HCT116 (cell line): ENCODE measurements around the gene SCN8A.

Experiments used
- CTCF ChIP-seq, 3 experiments: fragments of 200-600 bp in 1 of 3; sonication (generic) in 1 of 3; IDR thresholded peaks in 2 of 3; conservative IDR thresholded peaks in 1 of 3; 2 replicates each; pipeline ENCODE4 v1.5.1; 2012 to 2017; ENCODE audit warnings: low read depth in 2 of 3, low read length in 2 of 3, antibody characterized with exemption in 1 of 3, borderline replicate concordance in 1 of 3, control low read depth in 1 of 3, mild to moderate bottlenecking in 1 of 3, mixed read lengths in 1 of 3, mixed run types in 1 of 3, moderate library complexity in 1 of 3; ENCODE audit not compliant: insufficient read depth in 1 of 3
- EZH2 ChIP-seq: fragments of 200-600 bp; sonication (generic); IDR thresholded peaks from 2 replicates; pipeline ENCODE4 v1.6.1; 2017; ENCODE audit warnings: antibody characterized with exemption, mixed run types
- POLR2A ChIP-seq: IDR thresholded peaks from 2 replicates; pipeline ENCODE4 v1.7.0; 2011; ENCODE audit warnings: borderline replicate concordance; ENCODE audit not compliant: insufficient read depth, insufficient read length; ENCODE audit errors: extremely low read depth
- RAD21 ChIP-seq: IDR thresholded peaks from 2 replicates; pipeline ENCODE4 v1.6.1; 2012; ENCODE audit warnings: low read depth, mild to moderate bottlenecking
- SIN3A ChIP-seq: IDR thresholded peaks from 2 replicates; pipeline ENCODE4 v1.6.1; 2012; ENCODE audit warnings: low read depth
- TCF7L2 ChIP-seq: IDR thresholded peaks from 2 replicates; pipeline ENCODE4 v1.7.0; 2011; ENCODE audit warnings: borderline replicate concordance, inconsistent platforms; ENCODE audit not compliant: insufficient read depth, insufficient read length; ENCODE audit errors: extremely low read depth
- YY1 ChIP-seq: IDR thresholded peaks from 2 replicates; pipeline ENCODE4 v1.6.1; 2011; ENCODE audit warnings: low read length, low read depth, moderate library complexity, mild to moderate bottlenecking; ENCODE audit not compliant: insufficient replicate concordance; ENCODE audit errors: extremely low read depth

DNA sequence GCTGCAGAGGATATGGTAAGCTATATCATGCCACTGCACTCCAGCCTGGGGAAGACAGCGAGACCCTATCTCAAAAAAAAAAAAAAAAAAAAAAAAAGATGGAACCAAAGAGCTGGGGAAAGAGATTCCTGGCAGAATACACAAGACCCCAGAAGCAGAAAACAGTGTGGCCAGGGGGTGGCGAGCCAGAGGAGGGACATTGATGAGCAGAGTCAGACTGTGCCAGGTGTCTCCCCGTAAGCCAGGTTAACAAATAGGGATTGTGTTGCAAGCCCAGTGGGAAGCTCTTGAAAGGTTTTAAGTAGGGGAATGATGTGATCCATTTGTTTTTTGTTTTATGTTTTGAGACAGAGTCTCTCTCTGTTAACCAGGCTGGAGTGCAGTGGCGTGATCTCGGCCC, 201.4 kb downstream of the SCN8A start:
- TF ChIP-seq EZH2 (no peak), CTCF (IDR thresholded peaks at IDR 0.05 in 2 of 3, conservative IDR thresholded peaks at IDR 0.05 in 1 of 3; ENCODE audit: borderline replicate concordance in 1 of 3, insufficient read depth in 1 of 3, low read depth in 2 of 3, low read length in 2 of 3) (no peak), SIN3A (no peak), YY1 (no peak), TCF7L2 (no peak), RAD21 (no peak), POLR2A (no peak)
